Activated B cell treated with CpG ODN at 0.5 μM for 24 hours (primary cell): ENCODE results near the gene NBR1. TPM values are rescaled to one million over a fixed set of nuclear protein-coding genes. Genes with fewer than 3 reads are reported as not detected.
A peak's percentile ranks its signal among the peaks of the same experiment; 100 is the strongest.
"Not testable (repeated sequence)": the region's sequence is repeated elsewhere in the genome, so short reads cannot be mapped to it uniquely, and the experiment has no call there.

ENCODE experiments used
- ATAC-seq: fragments of 200-7000 bp; cut with Tn5 transposase; one replicate; pipeline ENCODE4 v1.10.0; 2021; ENCODE audit warnings: low read depth, mild to moderate bottlenecking, moderate library complexity
- CTCF ChIA-PET: fragments of 350-600 bp; sonication (Branson Sonifier 250); formaldehyde crosslinking; loops from one replicate; lab custom pipeline; 2021; ENCODE audit warnings: antibody characterized with exemption; lab: Charles Lee
- POLR2A ChIA-PET: fragments of 350-600 bp; sonication (Branson Sonifier 250); formaldehyde crosslinking; loops from one replicate; lab custom pipeline; 2021; ENCODE audit warnings: antibody characterized with exemption; lab: Charles Lee
- DNase-seq: peaks from one replicate; pipeline ENCODE4 v3.0.0; 2022
- H3K27ac Mint-ChIP-seq: one replicate; pipeline ENCODE4 v1.8.0; 2020; ENCODE audit warnings: mixed read lengths
- H3K27me3 Mint-ChIP-seq: one replicate; pipeline ENCODE4 v1.8.0; 2021; ENCODE audit warnings: mixed read lengths
- H3K36me3 Mint-ChIP-seq: one replicate; pipeline ENCODE4 v1.8.0; 2021; ENCODE audit warnings: low read depth, mixed read lengths
- H3K4me1 Mint-ChIP-seq: one replicate; pipeline ENCODE4 v1.8.0; 2021; ENCODE audit warnings: mixed read lengths
- H3K4me3 Mint-ChIP-seq: one replicate; pipeline ENCODE4 v1.8.0; 2020; ENCODE audit warnings: mild to moderate bottlenecking, mixed read lengths
- H3K9me3 Mint-ChIP-seq: one replicate; pipeline ENCODE4 v1.8.0; 2020; ENCODE audit warnings: mixed read lengths
- CTCF ChIP-seq: fragments of 200-600 bp; IDR thresholded peaks from one replicate; pipeline ENCODE4 v1.8.0; 2022; ENCODE audit warnings: antibody characterized with exemption, mild to moderate bottlenecking
- intact Hi-C: fragments of 100-400 bp; cut with micrococcal nuclease; formaldehyde crosslinking; loops from one replicate; pipeline ENCODE4 v1.15.1; 2024
- total RNA-seq: library from RNA; stranded (reverse); gene quantifications from 2 replicates; pipeline ENCODE4 v1.2.3, GENCODE V29; 2022

NBR1 gene
- total RNA-seq, 1 donor from 2014 or later = 44.8 TPM

DNA sequence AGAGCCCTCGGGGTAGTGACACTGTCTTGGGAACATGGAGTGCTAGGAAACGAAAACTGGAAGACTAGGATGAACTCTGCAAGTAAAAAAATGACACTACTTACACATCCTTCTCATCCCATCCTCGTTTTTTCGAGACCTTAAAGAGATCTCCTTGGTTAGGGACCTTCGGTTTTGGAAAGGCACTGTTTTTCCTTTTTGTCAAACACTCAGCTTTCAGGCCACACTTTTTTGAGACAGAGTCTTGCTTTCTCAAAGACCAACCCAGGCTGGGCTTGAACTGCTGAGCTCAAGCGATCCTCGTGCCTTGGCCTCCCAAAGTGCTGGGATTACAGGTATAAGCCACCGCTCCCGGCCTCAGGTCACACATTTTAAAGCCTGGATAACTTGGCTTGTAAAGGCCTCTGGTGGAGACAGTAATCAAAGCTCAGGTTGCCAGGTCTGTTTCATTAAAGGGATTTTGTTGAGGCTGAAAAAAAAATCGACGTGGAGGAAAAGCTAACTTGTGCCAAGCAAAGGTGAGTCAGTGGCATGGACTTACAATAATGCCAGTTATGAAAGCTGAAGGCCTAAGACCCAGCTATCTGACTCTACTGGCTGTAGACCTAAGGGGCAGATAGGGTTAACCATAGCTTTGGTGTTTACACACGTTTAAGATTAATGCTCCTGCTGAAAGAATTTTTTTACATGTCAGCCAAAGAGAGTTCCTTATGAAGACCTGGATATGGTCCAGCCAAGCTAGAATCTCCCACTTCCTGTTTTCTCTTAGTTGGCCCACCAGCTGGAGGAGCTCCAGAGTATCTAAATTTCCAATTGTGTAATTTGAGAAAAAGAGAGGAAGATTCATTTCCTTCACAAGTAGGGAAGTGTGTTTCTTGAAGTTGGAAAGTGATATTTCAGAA is 823 bp downstream of the NBR1 start:
- DNase-seq (peak; percentile 18), ATAC-seq (no peak)
- Mint-ChIP-seq H3K36me3 (peaks cover 25% of the 10 kb centered on the region), H3K27me3 (no peaks in the 10 kb centered on the region), H3K9me3 (no peaks in the 10 kb centered on the region), H3K4me1 (peaks cover 20% of the 10 kb centered on the region), H3K27ac (no peak overlapping the region), H3K4me3 (no peak overlapping the region)
- intact Hi-C loops = loop anchor here (1.0 to 2.0 kb wide), 5 partner anchors 40 to 493 kb away; partner anchors contain the start of genes IFI35 and PSME3
- TF ChIP-seq CTCF = no peak
- POLR2A ChIA-PET = interaction anchor here (0.6 to 2.2 kb wide), 23 partner anchors 12 to 989 kb away, joined by 3 to 73 read pairs (median 7); partner anchors contain the start of genes BECN1, BRCA1, DHX8 and RND2
- CTCF ChIA-PET = interaction anchor here (0.7 to 1.8 kb wide), 8 partner anchors 40 to 327 kb away, joined by 3 to 7 read pairs (median 4); partner anchors contain the start of genes AOC2, DHX8 and TMEM106A

DNA sequence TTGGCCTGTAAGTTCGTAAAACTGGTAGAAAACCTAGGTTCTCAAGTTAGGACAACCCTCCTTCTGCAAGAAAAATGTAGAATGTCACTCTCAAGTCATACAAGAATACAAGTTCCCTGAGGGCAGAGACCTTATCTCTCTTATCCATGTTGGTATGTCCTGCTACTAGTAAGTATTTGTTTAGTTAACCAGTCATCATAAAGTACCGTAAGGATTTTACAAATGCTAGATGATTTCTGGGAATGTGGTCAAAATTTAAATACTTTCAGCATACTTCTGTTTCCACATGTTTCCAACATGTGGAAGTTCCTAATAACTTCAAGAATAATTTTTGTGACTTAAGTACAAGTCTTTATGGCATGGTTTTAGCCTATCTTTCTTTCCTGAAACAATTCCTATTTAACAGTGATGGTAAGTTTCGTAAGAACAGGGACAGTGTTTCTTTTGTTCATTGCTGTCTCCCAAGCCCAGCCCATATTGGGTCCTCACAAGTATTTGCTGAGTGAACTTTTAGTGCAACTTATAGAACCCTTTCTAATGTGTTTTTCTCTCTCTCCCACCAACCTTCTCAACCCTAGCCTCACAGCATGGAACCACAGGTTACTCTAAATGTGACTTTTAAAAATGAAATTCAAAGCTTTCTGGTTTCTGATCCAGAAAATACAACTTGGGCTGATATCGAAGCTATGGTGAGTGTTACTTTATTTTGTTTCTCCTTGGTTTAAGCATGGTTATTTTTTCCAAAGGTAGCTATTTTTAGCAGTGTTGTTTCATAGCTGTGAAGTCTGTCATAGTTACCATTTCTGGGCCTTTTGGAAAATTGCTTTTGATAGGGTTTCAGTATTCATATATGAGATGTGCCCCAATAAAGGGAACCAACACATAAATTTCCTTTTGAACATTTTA is 4.5 kb downstream of the NBR1 start:
- Mint-ChIP-seq H3K4me3 (no peak overlapping the region), H3K4me1 (peaks cover 23% of the 10 kb centered on the region), H3K27me3 (no peaks in the 10 kb centered on the region), H3K27ac (peak overlapping the region; percentile 36), H3K9me3 (no peaks in the 10 kb centered on the region), H3K36me3 (peaks cover 43% of the 10 kb centered on the region)
- no peak for ATAC-seq
- intact Hi-C loops = no loop called here
- POLR2A ChIA-PET = no interaction called here
- no peak for TF ChIP-seq CTCF
- no peak for DNase-seq
- CTCF ChIA-PET = no interaction called here

DNA sequence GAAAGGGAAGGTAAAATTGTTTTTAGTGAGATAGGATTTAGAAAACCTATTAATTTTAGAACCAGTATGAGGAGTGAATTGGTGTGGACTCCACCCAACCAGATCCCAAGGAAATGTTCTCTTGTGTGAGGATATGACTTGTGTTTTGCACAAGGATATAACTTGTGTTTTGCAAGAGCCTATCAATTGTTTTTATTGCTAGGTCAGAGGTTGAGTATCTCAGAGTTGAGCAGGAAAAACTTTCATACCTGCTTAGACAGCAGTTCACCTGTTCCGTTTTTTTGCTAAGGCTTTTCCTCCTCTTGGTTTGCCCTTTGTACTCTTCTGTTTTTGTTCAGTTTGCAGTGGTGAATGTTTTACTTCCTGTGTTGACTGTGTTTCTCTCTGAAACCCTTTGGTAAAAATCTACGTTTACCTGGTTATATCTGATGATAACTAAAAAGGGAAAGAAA is 5.1 kb downstream of the NBR1 start:
- H3K27me3 Mint-ChIP-seq = no peaks in the 10 kb centered on the region
- POLR2A ChIA-PET = no interaction called here
- TF ChIP-seq CTCF = no peak
- peak overlapping the region; percentile 36 for H3K27ac Mint-ChIP-seq
- H3K4me1 Mint-ChIP-seq = peaks cover 23% of the 10 kb centered on the region
- ATAC-seq (no peak), DNase-seq (no peak)
- intact Hi-C loops = no loop called here
- no peaks in the 10 kb centered on the region for H3K9me3 Mint-ChIP-seq
- peaks cover 50% of the 10 kb centered on the region for H3K36me3 Mint-ChIP-seq
- CTCF ChIA-PET = no interaction called here
- no peak overlapping the region for H3K4me3 Mint-ChIP-seq

DNA sequence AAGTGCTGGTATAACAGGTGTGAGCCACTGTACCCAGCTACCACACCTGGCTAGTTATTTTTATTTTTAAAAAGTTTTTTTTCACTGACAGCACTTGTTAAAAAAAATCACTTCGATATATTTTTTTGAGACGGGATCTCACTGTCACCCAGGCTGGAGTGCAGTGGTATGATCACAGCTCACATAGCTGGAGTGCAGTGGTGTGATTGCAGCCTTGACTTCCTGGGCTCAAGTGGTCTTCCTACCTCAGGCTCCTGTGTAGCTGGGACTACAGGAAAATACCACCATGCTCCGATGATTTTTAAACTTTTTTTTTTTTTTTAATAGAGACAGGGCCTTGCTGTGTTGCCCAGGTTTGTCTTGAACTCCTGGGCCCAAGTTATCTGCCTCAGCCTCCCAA is 12.9 kb downstream of the NBR1 start:
- H3K27ac Mint-ChIP-seq = no peak overlapping the region
- CTCF ChIA-PET = interaction anchor here (0.6 kb wide), 1 partner anchor 367 kb away, joined by 3 read pairs; no protein-coding TSS in a partner anchor
- no peaks in the 10 kb centered on the region for H3K27me3 Mint-ChIP-seq
- no peak for TF ChIP-seq CTCF
- no peak overlapping the region for H3K4me3 Mint-ChIP-seq
- DNase-seq = no peak
- H3K9me3 Mint-ChIP-seq = no peaks in the 10 kb centered on the region
- peaks cover 46% of the 10 kb centered on the region for H3K36me3 Mint-ChIP-seq
- POLR2A ChIA-PET = interaction anchor here (1.5 kb wide), 1 partner anchor 12 kb away, joined by 4 read pairs; no protein-coding TSS in a partner anchor
- ATAC-seq = no peak
- no peaks in the 10 kb centered on the region for H3K4me1 Mint-ChIP-seq
- intact Hi-C loops = no loop called here

GRCh38 chr17:43186656-43187055 is 15.6 kb downstream of the NBR1 start:
- H3K27ac Mint-ChIP-seq, CTCF ChIA-PET, POLR2A ChIA-PET, DNase-seq, H3K4me1 Mint-ChIP-seq, H3K27me3 Mint-ChIP-seq, H3K4me3 Mint-ChIP-seq, ATAC-seq, intact Hi-C loops, H3K9me3 Mint-ChIP-seq: not testable (repeated sequence)
- peaks cover 52% of the 10 kb centered on the region for H3K36me3 Mint-ChIP-seq
